ENCODE results near the gene PRKCA.
"Not testable (repeated sequence)": the region's sequence is repeated elsewhere in the genome, so short reads cannot be mapped to it uniquely, and the experiment has no call there.

The PRKCA gene

GRCh38 chr17:66448026-66448639 lies 145.7 kb downstream of the PRKCA start:
- no peak for DNase-seq

- no peak for DNase-seq
These were observed 147.1 kb downstream of the PRKCA start for GRCh38 chr17:66449418-66449977.

- no peak for DNase-seq
These were observed 147.8 kb downstream of the PRKCA start for GRCh38 chr17:66450008-66450851.

GRCh38 chr17:66450852-66451158 lies 148.4 kb downstream of the PRKCA start:
- DNase-seq, result no peak

GRCh38 chr17:66451188-66452149 lies 149.1 kb downstream of the PRKCA start:
- no peak for DNase-seq

- no peak for DNase-seq
These were observed 152.6 kb downstream of the PRKCA start for GRCh38 chr17:66455060-66455459.

- DNase-seq, result not testable (repeated sequence)
These were observed 155.1 kb downstream of the PRKCA start for GRCh38 chr17:66457499-66457898.

GRCh38 chr17:66458782-66459181 lies 156.4 kb downstream of the PRKCA start:
- no peak for DNase-seq

- peak in 1 of 2 donors; percentile 51 for DNase-seq
These were observed 157.4 kb downstream of the PRKCA start for GRCh38 chr17:66459811-66460270.

- DNase-seq, result no peak
These were observed 158.1 kb downstream of the PRKCA start for GRCh38 chr17:66460558-66460957.

- no peak for DNase-seq
These were observed 159.1 kb downstream of the PRKCA start for GRCh38 chr17:66461343-66461995.

GRCh38 chr17:66462010-66462409 lies 159.6 kb downstream of the PRKCA start:
- no peak for DNase-seq

- no peak for DNase-seq
These were observed 162.5 kb downstream of the PRKCA start for GRCh38 chr17:66464921-66465320.

GRCh38 chr17:66465701-66466100 lies 163.3 kb downstream of the PRKCA start:
- DNase-seq, result no peak

GRCh38 chr17:66466106-66466820 lies 163.8 kb downstream of the PRKCA start:
- no peak for DNase-seq

- DNase-seq, result peak in 1 of 2 donors; percentile 8
These were observed 164.5 kb downstream of the PRKCA start for GRCh38 chr17:66466840-66467367.

GRCh38 chr17:66467766-66468165 lies 165.4 kb downstream of the PRKCA start:
- DNase-seq, result no peak

- DNase-seq, result peak in 1 of 2 donors; percentile 13
These were observed 166.1 kb downstream of the PRKCA start for GRCh38 chr17:66468241-66469087.

- DNase-seq, result no peak
These were observed 166.7 kb downstream of the PRKCA start for GRCh38 chr17:66469088-66469442.

- no peak for DNase-seq
These were observed 167.0 kb downstream of the PRKCA start for GRCh38 chr17:66469461-66469860.
